GM12878 (cell line): ENCODE data around the gene UQCC2. TPM values are rescaled to one million over a fixed set of nuclear protein-coding genes. Genes with fewer than 3 reads are reported as not detected.

Experiments used
- ATAC-seq: fragments of 200-7000 bp; cut with Tn5 transposase; 3 replicates; pipeline ENCODE4 v1.9.1; 2020; ENCODE audit warnings: mild to moderate bottlenecking, moderate library complexity
- BruUV-seq: library from RNA; stranded (reverse); fragments of 400-500 nt; replicated peaks from 2 replicates; lab custom pipeline; 2021; lab: Mats Ljungman, UMichigan
- CTCF ChIA-PET: fragments of 300-600 bp; sonication (Branson Sonifier 250); formaldehyde crosslinking; extraction: SDS; loops from one replicate; lab custom pipeline; 2021; ENCODE audit warnings: inconsistent platforms; lab: Yijun Ruan, JAX
- POLR2A ChIA-PET: fragments of 350-600 bp; formaldehyde crosslinking; extraction: SDS; loops from one replicate; lab custom pipeline; 2021; ENCODE audit warnings: inconsistent platforms; lab: Charles Lee
- RAD21 ChIA-PET: fragments of 300-600 bp; sonication (Branson Sonifier 250); formaldehyde crosslinking; loops from one replicate; lab custom pipeline; 2023; ENCODE audit warnings: antibody characterized with exemption; ENCODE audit not compliant: unreplicated experiment; lab: Charles Lee
- SMC1A ChIA-PET: fragments of 300-600 bp; sonication (Branson Sonifier 250); formaldehyde crosslinking; loops from one replicate; lab custom pipeline; 2023; ENCODE audit not compliant: unreplicated experiment, uncharacterized antibody; lab: Charles Lee
- DNase-seq: peaks from one replicate; pipeline ENCODE4 v3.0.0-alpha.2; 2011; ENCODE audit warnings: low read depth, low spot score
- FAIRE-seq: peaks from 3 replicates; lab custom pipeline; 2011; peaks lifted over from hg19 to GRCh38; lab: Jason Lieb, UNC
- H2AFZ ChIP-seq: 2 replicates; pipeline ENCODE4 v1.6.0; 2011; ENCODE audit warnings: low read depth, low read length, control low read depth; ENCODE audit not compliant: control insufficient read depth
- H3K27ac ChIP-seq: 2 replicates; pipeline ENCODE4 v1.5.1; 2011; ENCODE audit warnings: control low read depth; ENCODE audit not compliant: control insufficient read depth, insufficient read depth
- H3K27me3 ChIP-seq, 2 experiments: replicated peaks in 1 of 2; 2 replicates each; pipeline versions ENCODE4 v1.6.0 to v1.6.1; 2011; ENCODE audit warnings: low read length in 1 of 2; ENCODE audit not compliant: control insufficient read depth in 2 of 2, insufficient read depth in 2 of 2
- H3K36me3 ChIP-seq, 2 experiments: 2 replicates each; pipeline ENCODE4 v1.5.1; 2011; ENCODE audit warnings: low read length in 1 of 2; ENCODE audit not compliant: control insufficient read depth in 2 of 2, insufficient read depth in 2 of 2
- H3K4me1 ChIP-seq: 2 replicates; pipeline ENCODE4 v1.6.1; 2011; ENCODE audit warnings: mild to moderate bottlenecking, low read length, moderate library complexity, mixed read lengths; ENCODE audit not compliant: control insufficient read depth, insufficient read depth
- H3K4me2 ChIP-seq: 2 replicates; pipeline ENCODE4 v1.6.0; 2011; ENCODE audit warnings: control low read depth; ENCODE audit not compliant: control insufficient read depth, insufficient read depth
- H3K4me3 ChIP-seq: fragments of 200-600 bp; sonication (generic); 2 replicates; pipeline ENCODE4 v1.5.1; 2016
- H3K79me2 ChIP-seq: 2 replicates; pipeline ENCODE4 v1.6.0; 2011; ENCODE audit warnings: low read length; ENCODE audit not compliant: control insufficient read depth, insufficient read depth
- H3K9ac ChIP-seq: 2 replicates; pipeline ENCODE4 v1.8.0; 2011; ENCODE audit warnings: low read length, control low read depth, mixed read lengths; ENCODE audit not compliant: control insufficient read depth, insufficient read depth
- H3K9me3 ChIP-seq: replicated peaks from 3 replicates; pipeline ENCODE4 v1.5.1; 2011; ENCODE audit warnings: mild to moderate bottlenecking, low read length; ENCODE audit not compliant: control insufficient read depth, insufficient read depth
- H4K20me1 ChIP-seq: 2 replicates; pipeline ENCODE4 v1.6.0; 2011; ENCODE audit not compliant: control insufficient read depth, insufficient read depth
- HDGF ChIP-seq: fragments of 450-650 bp; IDR thresholded peaks from 2 replicates; pipeline ENCODE4 v1.6.1; 2016; ENCODE audit warnings: antibody characterized with exemption
- NFYB ChIP-seq: IDR thresholded peaks from 2 replicates; pipeline ENCODE4 v1.6.1; 2011; ENCODE audit warnings: low read depth, mild to moderate bottlenecking, low read length, improper control_type of control experiment, moderate library complexity; ENCODE audit not compliant: insufficient read depth
- RAD21 ChIP-seq: IDR thresholded peaks from 2 replicates; pipeline ENCODE4 v1.6.1; 2011; ENCODE audit warnings: mild to moderate bottlenecking, low read depth, low read length, moderate library complexity; ENCODE audit not compliant: insufficient read depth
- RUNX3 ChIP-seq: IDR thresholded peaks from 2 replicates; pipeline ENCODE4 v1.6.1; 2012; ENCODE audit warnings: low read length, inconsistent platforms
- SMC3 ChIP-seq: IDR thresholded peaks from 2 replicates; pipeline ENCODE4 v1.6.1; 2011; ENCODE audit warnings: low read length, improper control_type of control experiment, borderline replicate concordance
- WGBS: methylation state at CpG from one replicate; pipeline ENCODE4 v1.1.6; 2016; ENCODE audit warnings: low lambda C conversion rate; ENCODE audit not compliant: insufficient replicate concordance, insufficient coverage; ENCODE audit errors: missing lambda C conversion rate; 5-methylcytosine and 5-hydroxymethylcytosine counted together
- in situ Hi-C: fragments of 300-500 bp; cut with MboI; formaldehyde crosslinking; loops from 9 replicates; pipeline ENCODE4 v1.14.3; 2018; ENCODE audit warnings: mixed read lengths
- intact Hi-C: fragments of 100-400 bp; cut with micrococcal nuclease; formaldehyde crosslinking; loops from one replicate; pipeline ENCODE4 v1.14.2; 2022; ENCODE audit not compliant: unreplicated experiment
- polyA plus RNA-seq, 11 experiments: library from polyadenylated mRNA; depleted of rRNA in 4 of 11; unstranded in 6 of 11; stranded (reverse) in 5 of 11; fragments of >200 nt; fragmentation: Nextera tagmentation in 4 of 11; fragmentation: Illumina TruSeq in 1 of 11; extraction: Ambion mirVana in 4 of 11; extraction: Trizol in 1 of 11; gene quantifications; 1 replicate in 1 of 11; 2 replicates in 10 of 11; pipeline versions ENCODE4 v1.2.1 to v1.2.3, GENCODE V29; 2011 to 2016; ENCODE audit warnings: inconsistent platforms in 2 of 11, missing spikeins in 2 of 11, low read depth in 1 of 11
- total RNA-seq, 4 experiments: library from RNA; depleted of rRNA in 3 of 4; stranded (reverse); fragments of >200 nt in 3 of 4; fragmentation: Illumina TruSeq in 1 of 4; extraction: Trizol in 1 of 4; gene quantifications; 2 replicates each; pipeline versions ENCODE4 v1.2.1 to v1.2.3, GENCODE V29; 2013 to 2021
- TF ChIP-seq, protein P1 (sequence below): IDR thresholded peaks from 2 replicates; pipeline ENCODE4 v1.6.1; 2012; ENCODE audit warnings: low read depth, low read length, improper control_type of control experiment
- TF ChIP-seq, protein P2 (sequence below), 3 experiments: IDR thresholded peaks in 2 of 3; conservative IDR thresholded peaks in 1 of 3; 2 replicates each; pipeline ENCODE4 v1.5.1; 2011; ENCODE audit warnings: low read depth in 3 of 3, low read length in 3 of 3, mild to moderate bottlenecking in 3 of 3, control low read depth in 2 of 3, moderate library complexity in 2 of 3, inconsistent platforms in 1 of 3, mixed read lengths in 1 of 3; ENCODE audit not compliant: control insufficient read depth in 2 of 3, insufficient read depth in 1 of 3; ENCODE audit errors: extremely low read depth in 1 of 3

The UQCC2 gene
- total and polyA plus RNA-seq, 10 of the 15 experiments (the other 5 are each of a cell fraction or from before 2014, with no cell fraction given): 40.6 to 478 (median 71.2) TPM

DNA sequence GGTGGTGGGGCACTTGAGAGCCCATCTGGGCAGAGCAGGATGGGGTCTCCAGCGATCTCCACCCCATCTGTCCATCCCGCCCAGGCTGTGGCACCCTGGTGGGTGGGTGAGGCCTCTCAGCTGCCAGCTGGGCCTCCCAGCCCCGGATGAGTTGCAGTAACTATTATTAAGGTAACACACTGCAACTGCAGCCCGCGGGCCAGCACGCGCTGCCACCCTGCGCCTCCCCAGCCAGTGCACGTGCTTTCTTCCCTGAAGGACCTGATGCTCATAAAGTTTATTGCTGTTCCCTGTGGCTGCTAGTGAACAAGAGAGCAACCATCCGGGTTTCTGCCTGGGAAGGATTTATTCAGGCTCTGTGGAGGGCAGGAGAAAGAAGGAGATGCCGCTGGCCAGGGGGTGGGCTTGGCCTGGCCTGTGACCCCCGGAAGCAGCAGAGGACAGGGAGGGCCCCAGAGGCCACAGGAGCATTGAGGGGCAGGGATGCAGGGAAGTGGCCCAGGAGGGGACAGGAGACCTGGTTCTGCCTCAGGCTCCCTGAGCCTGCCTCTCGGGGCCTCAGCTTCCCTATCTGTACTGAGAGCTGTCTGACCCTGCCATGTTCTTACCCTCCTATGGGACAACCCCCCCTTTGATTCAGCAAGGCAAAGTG lies 33.5 kb upstream of the UQCC2 start (continued):
- TF ChIP-seq, protein P1, sequence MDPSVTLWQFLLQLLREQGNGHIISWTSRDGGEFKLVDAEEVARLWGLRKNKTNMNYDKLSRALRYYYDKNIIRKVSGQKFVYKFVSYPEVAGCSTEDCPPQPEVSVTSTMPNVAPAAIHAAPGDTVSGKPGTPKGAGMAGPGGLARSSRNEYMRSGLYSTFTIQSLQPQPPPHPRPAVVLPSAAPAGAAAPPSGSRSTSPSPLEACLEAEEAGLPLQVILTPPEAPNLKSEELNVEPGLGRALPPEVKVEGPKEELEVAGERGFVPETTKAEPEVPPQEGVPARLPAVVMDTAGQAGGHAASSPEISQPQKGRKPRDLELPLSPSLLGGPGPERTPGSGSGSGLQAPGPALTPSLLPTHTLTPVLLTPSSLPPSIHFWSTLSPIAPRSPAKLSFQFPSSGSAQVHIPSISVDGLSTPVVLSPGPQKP: no peak

DNA sequence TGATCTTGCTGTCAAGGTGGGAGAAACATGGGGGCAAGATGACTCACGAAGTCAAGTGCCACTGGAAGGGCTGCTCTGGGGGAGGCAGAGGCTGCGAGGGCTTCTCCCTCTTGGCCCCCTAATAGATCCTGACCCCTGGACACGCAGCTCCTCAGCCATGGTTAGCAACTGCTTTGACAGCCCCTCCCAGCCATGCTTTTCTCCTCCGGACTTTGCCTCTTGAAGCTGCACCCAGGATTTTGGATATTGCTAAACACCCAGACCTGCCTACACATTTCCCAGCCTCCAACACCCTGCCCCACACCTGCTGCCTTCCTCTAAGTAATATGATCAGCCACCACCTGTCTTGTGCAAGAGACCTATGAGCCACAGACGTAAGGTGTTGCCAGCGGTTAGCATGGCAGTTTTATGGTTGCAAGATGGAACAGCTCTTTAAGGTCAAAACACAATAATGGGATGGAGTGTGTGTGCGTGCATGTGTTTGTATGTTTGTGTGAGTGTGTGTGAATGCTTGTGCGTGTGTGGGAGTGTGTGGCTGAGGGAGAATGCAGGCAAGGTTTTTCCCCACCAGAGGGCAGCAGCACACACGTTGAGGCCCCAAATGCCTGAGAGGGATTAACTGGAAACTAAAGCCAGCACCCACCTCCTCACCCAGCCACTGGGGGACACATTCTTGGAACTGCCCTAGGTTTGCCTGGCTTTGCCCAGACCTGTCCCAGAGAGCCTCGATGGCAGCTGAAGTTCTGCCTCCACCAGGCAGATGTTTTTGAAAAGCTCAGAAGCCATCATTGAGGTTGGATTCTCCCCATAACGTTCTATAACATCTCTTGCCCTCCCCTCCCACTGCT lies 32.7 kb upstream of the UQCC2 start:
- DNase-seq (no peak), ATAC-seq (peak; percentile 94), FAIRE-seq (peak; percentile 97)
- peak; percentile 38; the same call in 1 of the 2 replicates for TF ChIP-seq RUNX3
- peak; percentile 79 for TF ChIP-seq SMC3
- TF ChIP-seq, protein P2, sequence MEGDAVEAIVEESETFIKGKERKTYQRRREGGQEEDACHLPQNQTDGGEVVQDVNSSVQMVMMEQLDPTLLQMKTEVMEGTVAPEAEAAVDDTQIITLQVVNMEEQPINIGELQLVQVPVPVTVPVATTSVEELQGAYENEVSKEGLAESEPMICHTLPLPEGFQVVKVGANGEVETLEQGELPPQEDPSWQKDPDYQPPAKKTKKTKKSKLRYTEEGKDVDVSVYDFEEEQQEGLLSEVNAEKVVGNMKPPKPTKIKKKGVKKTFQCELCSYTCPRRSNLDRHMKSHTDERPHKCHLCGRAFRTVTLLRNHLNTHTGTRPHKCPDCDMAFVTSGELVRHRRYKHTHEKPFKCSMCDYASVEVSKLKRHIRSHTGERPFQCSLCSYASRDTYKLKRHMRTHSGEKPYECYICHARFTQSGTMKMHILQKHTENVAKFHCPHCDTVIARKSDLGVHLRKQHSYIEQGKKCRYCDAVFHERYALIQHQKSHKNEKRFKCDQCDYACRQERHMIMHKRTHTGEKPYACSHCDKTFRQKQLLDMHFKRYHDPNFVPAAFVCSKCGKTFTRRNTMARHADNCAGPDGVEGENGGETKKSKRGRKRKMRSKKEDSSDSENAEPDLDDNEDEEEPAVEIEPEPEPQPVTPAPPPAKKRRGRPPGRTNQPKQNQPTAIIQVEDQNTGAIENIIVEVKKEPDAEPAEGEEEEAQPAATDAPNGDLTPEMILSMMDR (IDR thresholded peaks at IDR 0.05 in 2 of 3, conservative IDR thresholded peaks at IDR 0.05 in 1 of 3; ENCODE audit: control insufficient read depth in 2 of 3, extremely low read depth in 1 of 3, insufficient read depth in 1 of 3, low read depth in 3 of 3, low read length in 3 of 3): peak; percentile 90 to 97 (median 91)
- peak; percentile 62 for TF ChIP-seq RAD21
- 0 out of 2 replicates have a peak, but pooled peaks have one; percentile 44 for TF ChIP-seq HDGF
- no peak for TF ChIP-seq NFYB
- H3K4me1 ChIP-seq: no peaks in the 10 kb centered on the region
- ChIA-PET CTCF (interaction anchor here (0.6 to 7.2 kb wide), 22 partner anchors 11 to 1354 kb away, joined by 3 to 46 read pairs (median 4); partner anchors contain the start of gene UQCC2), RAD21 (interaction anchor here (0.6 to 1.5 kb wide), 5 partner anchors 29 to 532 kb away, joined by 3 to 5 read pairs (median 3); partner anchors contain the start of gene UQCC2), SMC1A (interaction anchor here (0.7 to 1.0 kb wide), 2 partner anchors 31 to 33 kb away, joined by 3 read pairs; partner anchors contain the start of gene UQCC2), POLR2A (interaction anchor here (0.5 to 0.6 kb wide), 2 partner anchors 162 to 1482 kb away, joined by 5 to 7 read pairs; no protein-coding TSS in a partner anchor)
- BruUV-seq: no TSS peak
- H3K27me3 ChIP-seq: no peaks in the 10 kb centered on the region; a peak in 2 of 4 replicates
- no peak overlapping the region for H3K9ac ChIP-seq
- intact Hi-C loops (loop anchor here (1.0 kb wide), 2 partner anchors 159 to 410 kb away; no protein-coding TSS in a partner anchor), in situ Hi-C loops (no loop called here)
- H3K27ac ChIP-seq: no peak overlapping the region
- WGBS: 22% methylated on average over 11 of the region's 11 CpGs
- H3K4me2 ChIP-seq: no peak overlapping the region
- no peaks in the 10 kb centered on the region for H4K20me1 ChIP-seq
- H3K9me3 ChIP-seq: no peaks in the 10 kb centered on the region
- H3K4me3 ChIP-seq: no peak overlapping the region
- no peaks in the 10 kb centered on the region for H3K79me2 ChIP-seq
- no peak overlapping the region for H2AFZ ChIP-seq
- no peaks in the 10 kb centered on the region for H3K36me3 ChIP-seq
